Choroid plexus epithelial cell (primary cell): ENCODE data around the gene PPARD.

ENCODE experiments used
- DNase-seq: peaks from one replicate; pipeline ENCODE4 v3.0.0-alpha.2; 2010; ENCODE audit warnings: low read depth
- H3K4me3 ChIP-seq: 2 replicates; pipeline ENCODE4 v1.5.1; 2011; ENCODE audit warnings: low read depth, mild to moderate bottlenecking, control low read depth, low read length, moderate library complexity
- TF ChIP-seq, protein P1 (sequence below): conservative IDR thresholded peaks from 2 replicates; pipeline ENCODE4 v1.5.1; 2011; ENCODE audit warnings: low read depth, mild to moderate bottlenecking, control low read depth, inconsistent platforms, low read length, moderate library complexity

The PPARD gene

DNA sequence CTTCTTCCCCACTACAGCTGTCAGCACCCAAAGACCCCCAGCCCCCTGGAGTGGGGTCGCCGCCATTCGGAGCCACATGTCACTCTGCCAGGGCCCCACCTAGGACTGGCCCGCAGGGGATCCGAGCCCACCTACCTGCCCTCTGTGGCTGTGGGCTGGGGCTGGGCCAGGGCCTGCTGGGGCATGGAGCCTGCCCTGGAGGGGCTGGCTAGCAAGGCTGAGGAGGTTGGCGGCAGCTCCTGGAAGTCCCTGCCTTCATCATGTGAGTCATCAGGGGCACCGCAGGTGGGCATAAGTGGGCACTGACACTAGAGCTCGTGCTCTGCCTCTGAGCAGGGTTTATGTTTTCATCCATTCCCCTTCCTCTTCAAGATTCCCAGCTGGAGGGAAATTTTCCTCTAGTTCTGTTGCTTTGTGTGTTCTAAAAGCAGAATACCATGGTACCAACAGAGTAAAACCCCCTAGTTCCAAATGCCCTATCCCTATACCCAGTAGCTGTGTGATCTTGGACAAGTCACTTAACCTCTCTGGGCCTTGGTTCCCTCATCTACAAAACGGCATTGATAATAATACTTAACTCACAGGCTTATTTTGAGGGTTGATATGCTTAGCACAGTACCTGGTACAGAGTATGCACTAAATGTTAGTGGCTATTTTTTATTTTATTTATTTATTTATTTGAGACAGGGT lies 101.1 kb downstream of the PPARD start:
- H3K4me3 ChIP-seq, result no peak overlapping the region
- DNase-seq, result no peak
- TF ChIP-seq, protein P1, sequence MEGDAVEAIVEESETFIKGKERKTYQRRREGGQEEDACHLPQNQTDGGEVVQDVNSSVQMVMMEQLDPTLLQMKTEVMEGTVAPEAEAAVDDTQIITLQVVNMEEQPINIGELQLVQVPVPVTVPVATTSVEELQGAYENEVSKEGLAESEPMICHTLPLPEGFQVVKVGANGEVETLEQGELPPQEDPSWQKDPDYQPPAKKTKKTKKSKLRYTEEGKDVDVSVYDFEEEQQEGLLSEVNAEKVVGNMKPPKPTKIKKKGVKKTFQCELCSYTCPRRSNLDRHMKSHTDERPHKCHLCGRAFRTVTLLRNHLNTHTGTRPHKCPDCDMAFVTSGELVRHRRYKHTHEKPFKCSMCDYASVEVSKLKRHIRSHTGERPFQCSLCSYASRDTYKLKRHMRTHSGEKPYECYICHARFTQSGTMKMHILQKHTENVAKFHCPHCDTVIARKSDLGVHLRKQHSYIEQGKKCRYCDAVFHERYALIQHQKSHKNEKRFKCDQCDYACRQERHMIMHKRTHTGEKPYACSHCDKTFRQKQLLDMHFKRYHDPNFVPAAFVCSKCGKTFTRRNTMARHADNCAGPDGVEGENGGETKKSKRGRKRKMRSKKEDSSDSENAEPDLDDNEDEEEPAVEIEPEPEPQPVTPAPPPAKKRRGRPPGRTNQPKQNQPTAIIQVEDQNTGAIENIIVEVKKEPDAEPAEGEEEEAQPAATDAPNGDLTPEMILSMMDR, result no peak

DNA sequence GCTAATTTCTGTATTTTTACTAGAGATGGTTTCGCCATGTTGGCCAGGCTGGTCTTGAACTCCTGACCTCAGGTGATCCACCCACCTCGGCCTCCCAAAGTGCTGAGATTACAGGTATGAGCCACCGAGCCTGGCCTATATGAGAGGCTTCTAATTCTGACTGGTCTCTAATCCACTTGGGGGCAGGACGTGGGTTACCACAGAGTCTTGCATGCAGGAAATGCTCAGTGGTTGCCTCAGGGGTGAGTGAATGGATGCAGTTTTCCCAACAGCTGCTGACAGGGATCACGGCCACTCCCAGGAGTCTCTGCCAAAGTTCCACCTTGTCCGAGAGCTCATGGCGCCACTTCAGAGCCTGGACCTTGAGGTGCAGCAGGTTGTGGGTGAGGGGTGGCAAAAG lies 103.3 kb downstream of the PPARD start:
- TF ChIP-seq, protein P1, result no peak
- no peak overlapping the region for H3K4me3 ChIP-seq
- peak; percentile 26 for DNase-seq

DNA sequence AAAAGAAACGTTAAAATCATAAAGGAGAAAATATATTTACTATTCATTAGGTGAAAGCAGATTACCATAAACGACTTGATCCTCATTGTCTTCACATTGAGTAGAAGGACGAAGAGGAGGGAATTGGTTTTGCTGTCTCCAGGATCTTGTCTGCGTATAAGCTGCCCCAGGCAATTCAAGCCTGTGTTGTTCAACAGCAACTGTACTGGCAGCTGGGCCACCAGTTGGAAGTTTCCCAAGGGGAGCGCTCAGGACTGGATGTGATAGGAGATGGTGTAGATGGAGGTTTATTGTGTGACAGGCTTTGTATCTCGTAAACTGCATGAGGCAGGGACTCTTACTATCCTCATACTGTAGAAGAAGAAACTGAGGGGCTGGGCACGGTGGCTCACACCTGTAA lies 105.8 kb downstream of the PPARD start:
- no peak for DNase-seq
- TF ChIP-seq, protein P1, result no peak
- H3K4me3 ChIP-seq, result no peak overlapping the region

DNA sequence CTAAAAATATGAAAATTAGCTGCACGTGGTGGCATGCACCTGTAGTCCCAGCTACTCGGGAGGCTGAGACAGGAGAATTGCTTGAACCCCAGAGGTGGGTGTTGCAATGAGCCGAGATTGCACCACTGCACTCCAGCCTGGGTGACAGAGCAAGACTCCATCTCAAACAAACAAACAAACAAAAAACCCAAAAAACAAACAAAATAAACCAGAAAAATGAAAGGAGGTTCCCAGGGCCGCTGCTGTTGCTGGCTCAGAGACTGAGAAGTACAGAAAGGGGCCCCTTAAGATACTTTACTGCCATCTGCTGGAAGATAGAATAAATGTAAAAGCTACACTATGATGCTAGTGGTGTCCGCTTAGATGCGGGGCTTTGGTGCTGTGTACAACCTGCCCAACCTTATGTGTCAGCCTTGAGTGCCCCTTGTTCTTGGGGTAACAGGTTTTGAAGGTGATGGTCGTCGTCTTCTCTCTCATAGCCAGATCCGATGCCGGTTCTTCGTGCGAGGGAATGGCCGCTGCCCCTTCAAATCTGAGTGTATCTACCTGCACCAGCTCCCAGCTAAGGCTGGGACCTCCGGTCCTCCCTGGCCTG lies 107.0 kb downstream of the PPARD start:
- peak; percentile 85 for DNase-seq
- TF ChIP-seq, protein P1, result peak; percentile 77
- H3K4me3 ChIP-seq, result no peak overlapping the region

DNA sequence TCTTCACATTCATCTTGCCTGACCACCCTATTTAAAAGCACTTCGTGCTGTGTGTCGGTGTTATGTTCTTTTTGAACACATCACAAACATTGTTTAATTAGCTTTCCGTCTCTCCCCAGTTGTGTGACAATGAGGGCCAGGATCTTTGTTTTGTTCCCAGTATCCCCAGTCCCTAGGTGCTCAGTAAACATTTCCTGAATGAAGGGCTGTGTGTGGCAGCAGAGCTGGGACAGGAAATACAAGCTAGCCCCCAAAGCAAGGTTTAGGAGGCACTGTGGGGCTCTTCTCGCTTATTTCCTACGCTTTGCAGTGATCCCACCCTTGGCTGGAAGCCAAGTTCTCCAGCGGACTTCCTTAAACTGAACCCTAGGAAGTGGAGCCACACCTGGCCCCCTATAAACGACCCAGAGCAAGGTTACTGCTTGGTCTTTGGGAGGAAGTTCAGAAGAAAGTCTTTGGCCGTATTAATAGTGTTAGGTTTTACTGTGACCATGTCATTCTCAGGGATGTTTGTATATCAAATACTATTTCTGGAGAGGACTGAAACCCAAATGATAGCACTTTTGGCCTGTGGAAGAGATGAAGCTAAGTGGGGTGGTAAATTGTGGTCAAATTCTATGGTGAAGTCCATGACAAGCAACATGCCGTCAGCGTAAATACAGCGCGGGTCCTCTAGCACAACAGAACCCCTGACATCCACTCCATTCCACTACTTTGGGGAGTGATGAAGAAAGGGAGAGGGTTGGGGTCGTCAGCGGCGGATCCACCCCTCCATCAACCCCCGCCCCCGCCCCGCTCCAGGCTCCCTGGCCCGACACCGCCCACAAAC lies 109.2 kb downstream of the PPARD start:
- H3K4me3 ChIP-seq, result peak overlapping the region; percentile 73
- TF ChIP-seq, protein P1, result no peak
- DNase-seq, result no peak

DNA sequence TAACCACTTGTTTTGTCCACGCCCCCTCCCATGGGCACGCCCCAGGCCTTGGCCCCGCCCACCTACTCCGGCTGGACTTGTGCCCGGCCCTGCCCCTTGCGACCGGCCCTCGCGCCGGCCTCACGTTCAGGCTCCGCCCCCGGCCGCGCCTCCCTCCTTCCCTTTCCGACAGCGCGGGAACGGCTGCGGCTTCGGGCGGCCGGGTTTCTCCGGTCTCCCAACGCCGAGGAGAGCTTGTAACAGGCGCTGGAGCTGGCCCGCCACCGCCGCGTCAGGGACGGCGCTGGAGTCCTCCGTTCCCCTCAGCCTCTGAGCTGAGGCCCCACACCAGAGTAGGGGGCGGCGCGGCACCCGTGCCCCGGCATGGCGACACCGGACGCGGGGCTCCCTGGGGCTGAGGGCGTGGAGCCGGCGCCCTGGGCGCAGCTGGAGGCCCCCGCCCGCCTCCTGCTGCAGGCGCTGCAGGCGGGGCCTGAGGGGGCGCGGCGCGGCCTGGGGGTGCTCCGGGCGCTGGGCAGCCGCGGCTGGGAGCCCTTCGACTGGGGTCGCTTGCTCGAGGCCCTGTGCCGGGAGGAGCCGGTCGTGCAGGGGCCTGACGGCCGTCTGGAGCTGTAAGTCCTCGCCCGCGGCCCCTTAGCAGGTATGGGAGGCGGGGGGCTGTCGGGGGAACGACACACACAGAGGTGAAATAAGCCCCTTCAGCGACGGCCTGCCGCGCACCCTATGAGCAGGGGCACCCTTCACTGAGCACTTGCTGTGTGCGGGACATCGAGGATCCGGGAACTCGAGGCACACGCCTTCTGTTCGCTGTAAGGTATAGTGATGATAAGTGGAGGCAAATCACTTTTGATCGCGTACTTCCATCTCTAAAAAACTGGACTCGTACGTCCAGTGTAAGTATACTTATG lies 110.1 kb downstream of the PPARD start, which contains the start of gene FANCE:
Gene FANCE, plus strand, starts transcription at position 156 of the 908 bp plus-strand sequence. Its CDS starts 208 bp downstream, at position 364.
- DNase-seq, result peak; percentile 95
- TF ChIP-seq, protein P1, result no peak
- peak within 1 kb of the TSS; percentile 73 for H3K4me3 ChIP-seq
